ENCODE measurements around the gene PAN2.

DNA sequence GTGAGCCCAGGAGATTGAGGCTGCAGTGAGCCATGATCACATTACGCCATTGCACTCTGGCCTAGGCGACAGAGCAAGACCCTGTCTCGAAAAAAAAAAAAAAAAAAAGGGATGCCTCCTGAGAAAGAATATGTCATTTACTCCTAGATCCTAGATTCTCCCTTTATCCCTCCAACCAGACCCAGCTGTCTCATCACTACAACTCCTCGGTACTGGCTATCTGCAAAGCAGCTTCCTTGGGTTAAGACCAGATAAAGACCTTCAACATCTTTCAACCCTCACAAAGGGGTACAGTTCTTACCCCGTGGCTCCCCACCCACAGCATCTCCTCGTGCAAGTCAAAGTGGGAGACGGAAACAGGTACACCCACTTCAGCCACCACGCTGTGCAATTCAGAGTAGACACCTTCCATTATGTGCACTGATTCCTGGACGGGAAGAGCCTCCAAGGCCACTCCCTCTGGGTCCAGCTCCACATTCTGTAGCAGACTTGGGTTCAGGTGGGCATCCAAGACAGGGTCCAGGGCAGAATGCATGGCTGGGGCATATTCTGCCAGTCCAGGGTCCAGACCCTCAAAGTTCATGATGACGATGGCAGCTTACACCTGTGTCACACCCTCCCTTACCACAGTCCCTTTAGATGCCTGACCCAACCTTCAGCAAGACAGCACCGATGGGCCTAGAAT, 1.1 kb downstream of the PAN2 start:
- TF ChIP-seq, protein P1, sequence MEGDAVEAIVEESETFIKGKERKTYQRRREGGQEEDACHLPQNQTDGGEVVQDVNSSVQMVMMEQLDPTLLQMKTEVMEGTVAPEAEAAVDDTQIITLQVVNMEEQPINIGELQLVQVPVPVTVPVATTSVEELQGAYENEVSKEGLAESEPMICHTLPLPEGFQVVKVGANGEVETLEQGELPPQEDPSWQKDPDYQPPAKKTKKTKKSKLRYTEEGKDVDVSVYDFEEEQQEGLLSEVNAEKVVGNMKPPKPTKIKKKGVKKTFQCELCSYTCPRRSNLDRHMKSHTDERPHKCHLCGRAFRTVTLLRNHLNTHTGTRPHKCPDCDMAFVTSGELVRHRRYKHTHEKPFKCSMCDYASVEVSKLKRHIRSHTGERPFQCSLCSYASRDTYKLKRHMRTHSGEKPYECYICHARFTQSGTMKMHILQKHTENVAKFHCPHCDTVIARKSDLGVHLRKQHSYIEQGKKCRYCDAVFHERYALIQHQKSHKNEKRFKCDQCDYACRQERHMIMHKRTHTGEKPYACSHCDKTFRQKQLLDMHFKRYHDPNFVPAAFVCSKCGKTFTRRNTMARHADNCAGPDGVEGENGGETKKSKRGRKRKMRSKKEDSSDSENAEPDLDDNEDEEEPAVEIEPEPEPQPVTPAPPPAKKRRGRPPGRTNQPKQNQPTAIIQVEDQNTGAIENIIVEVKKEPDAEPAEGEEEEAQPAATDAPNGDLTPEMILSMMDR (IDR thresholded peaks at IDR 0.05; ENCODE audit: extremely low read depth in 1 of 2, insufficient read depth in 1 of 2, low read depth in 1 of 2, low read length in 2 of 2) = no peak
- TF ChIP-seq, protein P2, sequence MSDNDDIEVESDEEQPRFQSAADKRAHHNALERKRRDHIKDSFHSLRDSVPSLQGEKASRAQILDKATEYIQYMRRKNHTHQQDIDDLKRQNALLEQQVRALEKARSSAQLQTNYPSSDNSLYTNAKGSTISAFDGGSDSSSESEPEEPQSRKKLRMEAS (IDR thresholded peaks at IDR 0.05; ENCODE audit: insufficient read depth, insufficient read length) = no peak
- TF ChIP-seq POLR2A (IDR thresholded peaks at IDR 0.05; ENCODE audit: low read depth, low read length) = no peak
- no peak for TF ChIP-seq GATA2 (IDR thresholded peaks at IDR 0.05; ENCODE audit: insufficient read depth, insufficient read length, low read depth, low read length)
- no peak for TF ChIP-seq MYC (IDR thresholded peaks at IDR 0.05; ENCODE audit: low read depth, low read length)
- TF ChIP-seq POLR2AphosphoS5 (IDR thresholded peaks at IDR 0.05; ENCODE audit: insufficient read depth, low read depth, low read length) = no peak
- no peak for TF ChIP-seq EZH2 (IDR thresholded peaks at IDR 0.05; ENCODE audit: borderline replicate concordance, low read depth, low read length, severe bottlenecking)
- TF ChIP-seq FOS (IDR thresholded peaks at IDR 0.05; ENCODE audit: borderline replicate concordance, insufficient read depth, low read length) = no peak
